ENCODE measurements around the gene ZCWPW1. TPM values are rescaled to one million over a fixed set of nuclear protein-coding genes. Genes with fewer than 3 reads are reported as not detected.

The ZCWPW1 gene
- total RNA-seq, 3 donors from 2014 or later = 3.9 to 12.6 (median 8.6) TPM

DNA sequence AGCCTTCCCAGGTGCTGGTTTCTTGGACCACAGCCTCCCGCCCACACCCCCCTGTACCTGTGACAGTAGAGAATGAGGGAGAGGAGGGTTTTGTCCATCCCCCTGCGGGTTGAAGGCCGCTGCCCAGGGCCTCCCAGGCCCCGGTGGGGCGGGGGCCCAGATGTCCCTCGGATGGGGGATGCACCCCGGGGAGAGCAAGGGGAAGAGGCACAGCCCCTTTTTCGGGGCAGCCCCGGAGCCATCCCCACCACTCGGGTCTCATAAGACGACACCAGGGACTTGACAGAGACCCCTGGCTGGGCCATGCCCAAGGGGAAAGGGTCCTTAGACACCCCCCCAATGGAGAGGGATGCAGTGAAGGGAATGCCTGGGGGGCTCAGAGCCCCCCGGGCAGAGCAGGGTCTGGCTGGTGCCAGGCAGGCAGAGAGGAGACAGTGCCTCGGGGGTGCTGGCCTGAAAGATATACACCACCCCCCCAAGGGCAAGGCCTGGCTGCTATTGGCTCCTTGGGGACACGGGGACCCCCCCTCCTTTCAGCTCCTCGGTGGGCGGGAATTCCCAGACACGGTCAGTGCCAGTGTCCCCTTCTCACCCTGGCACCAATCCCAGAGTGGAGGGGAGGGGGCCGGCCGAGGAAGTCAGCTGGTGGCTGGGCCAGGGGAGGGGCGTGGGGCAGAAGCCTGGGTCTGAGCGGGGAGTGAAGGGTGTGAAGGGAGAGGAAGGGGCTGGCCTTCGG lies 39.3 kb upstream of the ZCWPW1 start:
- Histone ChIP-seq H3K27ac (peak overlapping the region; percentile 68 to 77), H3K4me3 (peak overlapping the region in 1 of 3 donors; percentile 39), H3K36me3 (no peaks in the 10 kb centered on the region), H3K9me3 (no peaks in the 10 kb centered on the region), H3K27me3 (no peaks in the 10 kb centered on the region), H3K4me1 (peaks cover 4 to 18% of the 10 kb centered on the region in 2 donors)
- TF ChIP-seq POLR2AphosphoS5 (IDR thresholded peaks at IDR 0.05) (no peak), POLR2A (IDR thresholded peaks at IDR 0.05) (no peak)
- TF ChIP-seq, protein P1, sequence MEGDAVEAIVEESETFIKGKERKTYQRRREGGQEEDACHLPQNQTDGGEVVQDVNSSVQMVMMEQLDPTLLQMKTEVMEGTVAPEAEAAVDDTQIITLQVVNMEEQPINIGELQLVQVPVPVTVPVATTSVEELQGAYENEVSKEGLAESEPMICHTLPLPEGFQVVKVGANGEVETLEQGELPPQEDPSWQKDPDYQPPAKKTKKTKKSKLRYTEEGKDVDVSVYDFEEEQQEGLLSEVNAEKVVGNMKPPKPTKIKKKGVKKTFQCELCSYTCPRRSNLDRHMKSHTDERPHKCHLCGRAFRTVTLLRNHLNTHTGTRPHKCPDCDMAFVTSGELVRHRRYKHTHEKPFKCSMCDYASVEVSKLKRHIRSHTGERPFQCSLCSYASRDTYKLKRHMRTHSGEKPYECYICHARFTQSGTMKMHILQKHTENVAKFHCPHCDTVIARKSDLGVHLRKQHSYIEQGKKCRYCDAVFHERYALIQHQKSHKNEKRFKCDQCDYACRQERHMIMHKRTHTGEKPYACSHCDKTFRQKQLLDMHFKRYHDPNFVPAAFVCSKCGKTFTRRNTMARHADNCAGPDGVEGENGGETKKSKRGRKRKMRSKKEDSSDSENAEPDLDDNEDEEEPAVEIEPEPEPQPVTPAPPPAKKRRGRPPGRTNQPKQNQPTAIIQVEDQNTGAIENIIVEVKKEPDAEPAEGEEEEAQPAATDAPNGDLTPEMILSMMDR (IDR thresholded peaks at IDR 0.05) = no peak
- no peak for DNase-seq (ENCODE audit: low spot score in 2 of 2)
- intact Hi-C loops (cut with DNase I; ENCODE audit: low total_unique reads) = loop anchor here (5.0 kb wide), 1 partner anchor 94 kb away; no protein-coding TSS in a partner anchor

DNA sequence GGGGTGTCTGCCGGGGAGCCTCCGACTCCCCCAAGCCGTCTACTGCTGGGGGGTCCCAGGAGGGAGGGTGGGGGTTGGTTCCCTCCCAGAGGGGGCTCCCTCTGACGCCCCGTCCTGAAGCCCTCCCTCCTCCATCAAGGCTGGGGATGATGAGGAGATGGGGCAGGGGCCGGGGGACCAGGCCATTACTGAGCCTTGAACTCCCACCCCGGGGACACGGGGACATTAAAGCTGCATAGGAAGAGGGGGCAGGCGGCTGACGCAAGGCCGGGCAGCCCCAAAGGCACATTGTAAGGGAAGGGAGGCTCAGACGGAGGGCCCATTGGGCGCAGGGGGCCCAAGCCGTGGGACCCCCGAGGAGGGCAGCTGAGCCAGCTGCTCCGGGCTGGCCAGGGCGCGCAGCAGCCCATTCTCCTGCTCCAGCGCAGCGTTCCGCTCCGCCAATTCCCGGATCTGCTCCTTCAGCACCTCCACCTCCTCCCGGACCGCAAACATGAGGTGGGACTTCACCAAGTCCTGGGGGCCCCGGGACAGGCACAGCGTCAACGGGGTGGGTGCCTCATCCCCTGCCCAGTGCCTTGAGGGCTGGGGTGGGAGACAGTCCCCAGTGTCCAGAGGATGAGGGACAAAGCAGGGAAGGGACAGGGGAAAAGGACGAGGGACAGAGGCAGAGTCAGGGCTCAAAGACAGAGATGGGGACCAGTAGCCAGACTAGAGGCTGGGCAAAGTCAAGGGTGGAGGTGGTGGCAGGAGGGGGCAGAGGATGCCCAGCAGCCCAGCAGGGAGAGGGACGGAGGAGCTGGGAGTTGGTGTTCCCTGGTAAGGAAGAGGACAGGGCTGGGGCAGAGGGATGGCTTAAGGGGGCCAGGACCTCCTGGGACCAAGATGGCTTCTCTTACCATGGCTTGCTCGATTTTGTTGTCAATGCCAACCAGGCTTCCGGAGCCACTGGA lies 38.4 kb upstream of the ZCWPW1 start:
- no peak for DNase-seq (ENCODE audit: low spot score in 2 of 2)
- no peaks in the 10 kb centered on the region for H3K27me3 ChIP-seq
- no peaks in the 10 kb centered on the region for H3K9me3 ChIP-seq
- H3K36me3 ChIP-seq = no peaks in the 10 kb centered on the region
- peak overlapping the region; percentile 68 to 77 for H3K27ac ChIP-seq
- H3K4me3 ChIP-seq = peak overlapping the region in 1 of 3 donors; percentile 39
- no peak for TF ChIP-seq POLR2AphosphoS5 (IDR thresholded peaks at IDR 0.05)
- no peak for TF ChIP-seq POLR2A (IDR thresholded peaks at IDR 0.05)
- TF ChIP-seq, protein P1 (IDR thresholded peaks at IDR 0.05) = no peak
- intact Hi-C loops (cut with DNase I; ENCODE audit: low total_unique reads) = loop anchor here (5.0 kb wide), 1 partner anchor 95 kb away; no protein-coding TSS in a partner anchor
- peaks cover 0 to 18% of the 10 kb centered on the region in 2 donors for H3K4me1 ChIP-seq

DNA sequence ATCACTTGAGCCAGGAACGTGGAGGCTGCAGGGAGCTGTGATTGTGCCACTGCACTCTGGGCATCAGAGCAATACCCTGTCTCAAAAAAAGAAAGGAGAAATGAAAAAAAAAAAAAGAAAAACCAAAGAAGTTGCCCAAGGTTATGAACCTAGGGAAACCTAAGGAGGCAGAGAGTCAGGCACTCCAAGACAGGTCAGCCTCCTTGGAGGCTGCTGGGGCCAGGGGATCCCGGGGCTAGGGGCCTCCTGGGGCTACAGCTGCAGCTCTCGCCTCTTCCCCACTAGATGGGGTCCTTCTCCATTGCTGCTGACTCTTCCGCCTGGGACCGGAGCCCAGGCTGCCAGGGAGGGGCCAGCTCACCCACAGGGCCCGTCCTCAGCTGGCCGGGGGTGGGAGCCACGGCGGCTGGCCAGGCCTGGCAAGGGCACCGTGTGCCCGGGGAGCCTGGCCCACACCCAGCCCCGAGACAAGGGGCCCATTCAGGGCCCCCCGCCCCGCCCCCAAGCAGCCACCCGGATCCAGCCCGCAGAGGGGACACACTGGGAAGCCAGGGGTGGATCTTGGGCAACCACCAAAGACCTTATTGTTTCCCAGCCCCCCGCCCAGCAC lies 37.3 kb upstream of the ZCWPW1 start:
- peak; percentile 77 to 89 for DNase-seq (ENCODE audit: low spot score in 2 of 2)
- Histone ChIP-seq H3K27me3 (no peaks in the 10 kb centered on the region), H3K9me3 (no peaks in the 10 kb centered on the region), H3K4me1 (peaks cover 0 to 18% of the 10 kb centered on the region in 2 donors), H3K4me3 (peak overlapping the region in 1 of 3 donors; percentile 32), H3K36me3 (no peaks in the 10 kb centered on the region), H3K27ac (peak overlapping the region; percentile 77 to 81)
- intact Hi-C loops (cut with DNase I; ENCODE audit: low total_unique reads) = loop anchor here (5.0 kb wide), 1 partner anchor 96 kb away; no protein-coding TSS in a partner anchor
- TF ChIP-seq POLR2A (IDR thresholded peaks at IDR 0.05) (no peak), POLR2AphosphoS5 (IDR thresholded peaks at IDR 0.05) (peak; percentile 26 to 51 (median 39))
- TF ChIP-seq, protein P1 (IDR thresholded peaks at IDR 0.05) = peak in 2 of 3 donors; percentile 57 to 73

DNA sequence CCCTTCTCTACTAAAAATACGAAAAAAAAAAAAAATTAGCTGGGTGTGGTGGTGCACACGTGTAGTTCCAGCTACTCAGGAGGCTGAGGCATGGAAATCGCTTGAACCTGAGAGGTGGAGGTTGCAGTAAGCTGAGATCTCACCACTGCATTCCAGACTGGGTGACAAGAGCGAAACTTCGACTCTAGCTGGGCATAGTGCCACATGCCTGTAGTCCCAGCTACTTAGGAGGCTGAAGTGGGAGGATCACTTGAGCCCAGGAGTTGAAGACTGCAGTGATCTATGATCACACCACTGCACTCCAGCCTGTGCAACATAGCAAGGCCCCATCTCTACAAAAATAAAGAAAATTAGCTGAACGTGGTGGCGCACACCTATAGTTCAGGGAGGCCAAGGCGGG lies 36.8 kb upstream of the ZCWPW1 start:
- peak overlapping the region in 1 of 2 donors; percentile 77 for H3K27ac ChIP-seq
- DNase-seq (ENCODE audit: low spot score in 2 of 2) = no peak
- H3K4me3 ChIP-seq = no peak overlapping the region
- intact Hi-C loops (cut with DNase I; ENCODE audit: low total_unique reads) = loop anchor here (5.0 kb wide), 1 partner anchor 97 kb away; no protein-coding TSS in a partner anchor
- TF ChIP-seq, protein P1 (IDR thresholded peaks at IDR 0.05) = no peak
- TF ChIP-seq POLR2A (IDR thresholded peaks at IDR 0.05) (no peak), POLR2AphosphoS5 (IDR thresholded peaks at IDR 0.05) (no peak)
- H3K36me3 ChIP-seq = no peaks in the 10 kb centered on the region
- H3K27me3 ChIP-seq = no peaks in the 10 kb centered on the region
- peaks cover 0 to 18% of the 10 kb centered on the region in 2 donors for H3K4me1 ChIP-seq
- no peaks in the 10 kb centered on the region for H3K9me3 ChIP-seq
